Brain microvascular endothelial cell (primary cell): Measurements from ENCODE around the gene GNE.

ENCODE experiments used
- DNase-seq: peaks from one replicate; pipeline ENCODE4 v3.0.0-alpha.2; 2020
- H3K27ac ChIP-seq: fragments of 250-450 bp; sonication (Bioruptor Pico); 2 replicates; pipeline ENCODE4 v1.5.1; 2020; ENCODE audit warnings: mild to moderate bottlenecking, moderate library complexity
- H3K27me3 ChIP-seq: fragments of 250-450 bp; sonication (Bioruptor Pico); replicated peaks from 2 replicates; pipeline ENCODE4 v1.5.1; 2020; ENCODE audit warnings: mild to moderate bottlenecking
- H3K36me3 ChIP-seq: fragments of 250-450 bp; sonication (Bioruptor Pico); replicated peaks from 2 replicates; pipeline ENCODE4 v1.5.1; 2020; ENCODE audit warnings: mild to moderate bottlenecking
- H3K4me3 ChIP-seq: 2 replicates; pipeline ENCODE4 v1.5.1; 2011; ENCODE audit warnings: low read depth, mild to moderate bottlenecking, control low read depth, low read length, moderate library complexity
- CTCF ChIP-seq: IDR thresholded peaks from 2 replicates; pipeline ENCODE4 v1.5.1; 2011; ENCODE audit warnings: low read depth, mild to moderate bottlenecking, moderate library complexity, low read length, control low read depth, inconsistent platforms; ENCODE audit errors: missing control alignments
- in situ Hi-C: cut with HindIII; loops from 2 replicates; pipeline ENCODE4 v1.10.0; 2017; ENCODE audit warnings: low sequenced_read_pairs, low pct_ligation_motif_present

Gene GNE

GRCh38 chr9:36166168-36166927 is 91.9 kb downstream of the GNE start:
- H3K36me3 ChIP-seq: no peaks in the 10 kb centered on the region
- DNase-seq: peak; percentile 76
- peak overlapping the region; percentile 28 for H3K27ac ChIP-seq
- H3K4me3 ChIP-seq: peak overlapping the region; percentile 53
- in situ Hi-C loops: no loop called here
- no peaks in the 10 kb centered on the region for H3K27me3 ChIP-seq
- peak; percentile 69 for TF ChIP-seq CTCF

GRCh38 chr9:36165826-36166167 is 92.5 kb downstream of the GNE start:
- in situ Hi-C loops: no loop called here
- no peak for DNase-seq
- Histone ChIP-seq H3K4me3 (peak overlapping the region; percentile 53), H3K27me3 (no peaks in the 10 kb centered on the region), H3K36me3 (no peaks in the 10 kb centered on the region), H3K27ac (no peak overlapping the region)
- no peak for TF ChIP-seq CTCF

GRCh38 chr9:36164989-36165388 is 93.3 kb downstream of the GNE start:
- no peak for DNase-seq
- H3K27ac ChIP-seq: no peak overlapping the region
- no peak overlapping the region for H3K4me3 ChIP-seq
- H3K36me3 ChIP-seq: no peaks in the 10 kb centered on the region
- in situ Hi-C loops: no loop called here
- no peak for TF ChIP-seq CTCF
- H3K27me3 ChIP-seq: no peaks in the 10 kb centered on the region
